Measurements from ENCODE around the gene TCP11L2.

The TCP11L2 gene

GRCh38 chr12:106288494-106289195 lies 13.9 kb upstream of the TCP11L2 start:
- TF ChIP-seq CTCF (IDR thresholded peaks at IDR 0.05; ENCODE audit: low read depth, low read length) = no peak
- DNase-seq (ENCODE audit: low read depth in 2 of 2) = peak; percentile 87 to 96
- H3K4me3 ChIP-seq (replicated peaks in 1 of 2; ENCODE audit: low read depth in 2 of 2, low read length in 2 of 2) = no peak overlapping the region

GRCh38 chr12:106289196-106289681 lies 13.3 kb upstream of the TCP11L2 start:
- peak; percentile 25 to 61 for DNase-seq (ENCODE audit: low read depth in 2 of 2)
- no peak for TF ChIP-seq CTCF (IDR thresholded peaks at IDR 0.05; ENCODE audit: low read depth, low read length)

GRCh38 chr12:106290666-106291065 lies 11.9 kb upstream of the TCP11L2 start:
- no peak for TF ChIP-seq CTCF (IDR thresholded peaks at IDR 0.05; ENCODE audit: low read depth, low read length)
- H3K4me3 ChIP-seq (replicated peaks in 1 of 2; ENCODE audit: low read depth in 2 of 2, low read length in 2 of 2) = no peak overlapping the region
- DNase-seq (ENCODE audit: low read depth in 2 of 2) = no peak

More at GRCh38 chr12:106289196-106289681, 13.3 kb upstream of the TCP11L2 start:
- no peak overlapping the region for H3K4me3 ChIP-seq (replicated peaks in 1 of 2; ENCODE audit: low read depth in 2 of 2, low read length in 2 of 2)

GRCh38 chr12:106291342-106291741 lies 11.2 kb upstream of the TCP11L2 start:
- DNase-seq (ENCODE audit: low read depth in 2 of 2) = peak in 1 of 2 donors; percentile 13
- TF ChIP-seq CTCF (IDR thresholded peaks at IDR 0.05; ENCODE audit: low read depth, low read length) = no peak

GRCh38 chr12:106292339-106292738 lies 10.2 kb upstream of the TCP11L2 start:
- TF ChIP-seq CTCF (IDR thresholded peaks at IDR 0.05; ENCODE audit: low read depth, low read length) = no peak

More at GRCh38 chr12:106291342-106291741, 11.2 kb upstream of the TCP11L2 start:
- no peak overlapping the region for H3K4me3 ChIP-seq (replicated peaks in 1 of 2; ENCODE audit: low read depth in 2 of 2, low read length in 2 of 2)

GRCh38 chr12:106296179-106296877 lies 6.2 kb upstream of the TCP11L2 start:
- peak; percentile 46 to 77 for DNase-seq (ENCODE audit: low read depth in 2 of 2)

More at GRCh38 chr12:106292339-106292738, 10.2 kb upstream of the TCP11L2 start:
- DNase-seq (ENCODE audit: low read depth in 2 of 2) = no peak
- H3K4me3 ChIP-seq (replicated peaks in 1 of 2; ENCODE audit: low read depth in 2 of 2, low read length in 2 of 2) = no peak overlapping the region

More at GRCh38 chr12:106296179-106296877, 6.2 kb upstream of the TCP11L2 start:
- TF ChIP-seq CTCF (IDR thresholded peaks at IDR 0.05; ENCODE audit: low read depth, low read length) = no peak
- H3K4me3 ChIP-seq (replicated peaks in 1 of 2; ENCODE audit: low read depth in 2 of 2, low read length in 2 of 2) = no peak overlapping the region
